AG09319 (cell line): Measurements from ENCODE around the gene PDE4B.

Experiments
- DNase-seq: peaks from one replicate; pipeline ENCODE4 v3.0.0-alpha.2; 2010; ENCODE audit warnings: low read depth; ENCODE audit errors: extremely low read depth
- TF ChIP-seq, protein P1 (sequence below): IDR thresholded peaks from 2 replicates; pipeline ENCODE4 v1.5.1; 2011; ENCODE audit warnings: low read depth, mild to moderate bottlenecking, inconsistent platforms, low read length, moderate library complexity

Gene PDE4B

DNA sequence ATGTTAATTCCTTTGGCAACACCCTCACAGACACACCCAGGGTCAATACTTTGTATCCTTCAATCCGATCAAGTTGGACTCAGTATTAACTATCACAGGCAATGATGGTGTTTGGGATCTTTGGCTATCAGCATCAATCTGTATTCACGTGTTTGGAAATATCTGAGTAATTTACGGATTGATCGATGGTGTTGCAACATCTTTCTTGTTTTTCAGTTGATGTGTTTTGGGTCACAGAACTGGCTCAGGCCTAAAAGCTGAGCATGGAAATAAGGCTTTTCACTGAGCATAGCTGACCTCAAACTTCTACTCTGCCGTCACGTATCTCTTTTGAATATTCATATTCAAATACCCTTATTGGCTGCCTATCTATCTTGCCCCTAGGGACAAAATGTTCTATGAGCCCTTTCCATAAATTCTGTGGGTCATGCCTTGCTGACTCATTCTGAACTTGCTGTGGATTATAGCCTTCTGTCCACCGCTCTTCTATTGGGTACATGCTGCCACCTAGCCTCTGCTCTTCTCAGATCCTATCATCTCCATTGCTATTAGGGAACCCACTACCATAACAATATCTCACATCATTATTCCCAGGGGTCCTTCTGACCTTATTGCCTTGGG, 156.0 kb downstream of the PDE4B start:
- peak; percentile 7 for DNase-seq
- TF ChIP-seq, protein P1, sequence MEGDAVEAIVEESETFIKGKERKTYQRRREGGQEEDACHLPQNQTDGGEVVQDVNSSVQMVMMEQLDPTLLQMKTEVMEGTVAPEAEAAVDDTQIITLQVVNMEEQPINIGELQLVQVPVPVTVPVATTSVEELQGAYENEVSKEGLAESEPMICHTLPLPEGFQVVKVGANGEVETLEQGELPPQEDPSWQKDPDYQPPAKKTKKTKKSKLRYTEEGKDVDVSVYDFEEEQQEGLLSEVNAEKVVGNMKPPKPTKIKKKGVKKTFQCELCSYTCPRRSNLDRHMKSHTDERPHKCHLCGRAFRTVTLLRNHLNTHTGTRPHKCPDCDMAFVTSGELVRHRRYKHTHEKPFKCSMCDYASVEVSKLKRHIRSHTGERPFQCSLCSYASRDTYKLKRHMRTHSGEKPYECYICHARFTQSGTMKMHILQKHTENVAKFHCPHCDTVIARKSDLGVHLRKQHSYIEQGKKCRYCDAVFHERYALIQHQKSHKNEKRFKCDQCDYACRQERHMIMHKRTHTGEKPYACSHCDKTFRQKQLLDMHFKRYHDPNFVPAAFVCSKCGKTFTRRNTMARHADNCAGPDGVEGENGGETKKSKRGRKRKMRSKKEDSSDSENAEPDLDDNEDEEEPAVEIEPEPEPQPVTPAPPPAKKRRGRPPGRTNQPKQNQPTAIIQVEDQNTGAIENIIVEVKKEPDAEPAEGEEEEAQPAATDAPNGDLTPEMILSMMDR = peak; percentile 22

DNA sequence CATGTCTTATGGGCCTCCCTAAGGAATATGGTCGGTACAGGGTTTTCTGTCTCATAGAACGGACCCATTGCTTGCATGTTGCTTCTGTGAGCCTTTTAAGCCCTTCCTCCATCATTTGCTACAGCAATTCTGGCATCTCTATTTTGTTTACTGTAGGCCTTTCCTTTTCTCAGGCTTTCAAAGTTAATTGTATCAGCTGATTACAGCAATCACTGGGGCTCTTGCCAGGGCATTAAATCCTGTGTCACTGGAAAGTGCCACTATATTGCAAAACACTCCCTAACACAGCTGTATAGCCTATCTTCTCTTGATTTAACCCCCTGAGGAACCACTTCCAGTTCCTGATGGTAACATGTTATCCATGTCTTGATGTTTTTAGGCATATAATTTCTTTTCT, 156.5 kb downstream of the PDE4B start:
- TF ChIP-seq, protein P1 = no peak
- DNase-seq = peak; percentile 11

DNA sequence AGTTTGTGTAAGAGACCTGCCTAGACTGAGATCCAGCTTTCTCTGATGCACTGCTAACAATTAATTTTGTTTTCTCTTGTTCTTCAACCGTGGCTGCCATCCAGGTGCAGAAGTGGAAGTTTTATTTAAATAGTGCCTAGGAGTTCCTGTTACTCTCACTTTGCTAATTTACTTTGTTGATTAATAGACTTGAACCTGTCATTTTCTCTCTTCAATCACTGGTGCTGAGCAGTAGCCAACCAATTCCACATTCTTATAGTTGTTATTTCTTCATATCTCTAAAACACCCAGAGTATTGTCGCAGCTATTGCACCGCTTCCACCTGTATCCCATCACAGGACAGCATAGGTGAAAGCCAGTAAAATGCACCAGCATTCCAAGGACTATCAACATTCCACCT, 157.2 kb downstream of the PDE4B start:
- no peak for DNase-seq
- TF ChIP-seq, protein P1 = no peak

DNA sequence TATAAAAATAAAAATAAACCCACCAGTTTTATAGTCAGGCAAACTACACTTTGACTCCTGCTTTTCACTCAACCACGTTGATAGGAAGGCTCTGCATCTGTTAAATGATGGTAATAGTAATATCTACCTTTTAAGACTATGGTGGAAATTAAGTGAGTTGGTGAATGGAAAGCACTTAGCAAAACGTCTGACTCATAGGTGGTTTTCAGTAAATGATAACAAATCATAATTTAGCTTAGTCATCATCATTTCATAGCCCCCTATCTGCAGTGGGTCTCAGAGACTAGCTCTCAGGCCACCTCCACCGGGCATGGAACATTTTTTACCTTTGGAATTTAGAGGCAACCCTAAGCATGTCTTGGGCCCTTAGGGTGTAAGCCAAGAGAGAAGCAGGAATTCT, 160.0 kb downstream of the PDE4B start:
- no peak for DNase-seq

DNA sequence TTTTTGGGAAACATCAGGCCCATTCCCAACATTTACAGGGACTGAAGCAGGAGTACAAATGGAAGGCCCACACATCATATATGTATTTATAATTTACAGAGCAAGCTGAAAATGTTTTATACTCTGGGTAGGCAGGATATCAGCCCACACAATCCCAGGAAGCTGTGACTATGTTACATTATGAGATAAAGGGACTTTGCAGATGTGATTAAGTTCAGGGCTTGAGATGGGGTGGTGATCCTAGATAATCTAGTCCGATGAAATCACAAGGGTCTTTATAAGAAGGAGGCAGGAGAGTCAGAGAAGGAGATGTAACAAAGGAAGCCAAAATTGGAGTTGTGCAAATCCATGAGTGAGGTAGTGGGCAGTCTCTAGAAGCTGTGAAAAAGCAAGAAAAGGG, 160.5 kb downstream of the PDE4B start:
- no peak for DNase-seq
- TF ChIP-seq, protein P1 = no peak

More for the DNA sequence above, 160.0 kb downstream of the PDE4B start:
- TF ChIP-seq, protein P1 = no peak

DNA sequence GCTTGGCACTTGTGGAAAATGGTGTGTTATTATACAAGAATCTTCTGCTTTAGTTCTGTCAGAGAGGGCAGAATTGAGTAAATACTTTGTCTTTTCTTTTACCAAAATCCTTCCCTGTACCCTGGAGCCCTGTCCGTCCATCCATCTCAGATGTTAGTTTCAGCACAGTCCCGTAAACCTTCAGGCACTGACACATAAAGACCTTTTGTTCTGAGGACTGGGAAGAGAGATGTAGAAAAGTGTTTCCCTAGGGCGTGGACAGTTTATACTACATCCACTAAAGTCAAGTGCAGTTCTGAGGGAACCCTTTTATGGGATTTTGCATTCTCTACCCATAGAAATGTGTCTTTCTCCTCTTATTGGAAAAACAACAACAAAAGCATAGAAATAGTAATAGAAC, 162.4 kb downstream of the PDE4B start:
- TF ChIP-seq, protein P1 = no peak

DNA sequence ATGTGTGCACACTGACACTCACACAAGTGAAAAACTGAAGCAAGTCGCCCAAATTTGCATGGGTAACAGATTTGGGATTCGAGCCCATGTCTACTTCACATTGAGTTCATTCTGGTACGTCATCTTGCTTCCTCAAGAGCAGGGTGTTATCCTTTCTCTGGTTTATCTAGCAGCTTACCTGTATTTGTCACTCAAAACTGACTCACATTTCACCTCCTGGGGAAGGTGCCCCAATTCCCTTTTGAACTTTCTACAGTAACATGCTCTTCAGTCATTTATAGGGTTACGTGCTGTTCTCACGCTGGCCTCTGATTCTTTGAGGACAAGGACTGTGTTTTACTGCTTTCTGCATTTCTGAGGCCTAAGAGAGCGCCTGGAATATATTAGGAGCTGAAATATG, 162.8 kb downstream of the PDE4B start:
- no peak for DNase-seq

More for the DNA sequence above, 162.4 kb downstream of the PDE4B start:
- no peak for DNase-seq

More for the DNA sequence above, 162.8 kb downstream of the PDE4B start:
- TF ChIP-seq, protein P1 = no peak
